Muscle of back (tissue), 11 donors: ENCODE data around the gene STYXL1. TPM values are rescaled to one million over a fixed set of nuclear protein-coding genes. Genes with fewer than 3 reads are reported as not detected.
"Not testable (repeated sequence)": the region's sequence is repeated elsewhere in the genome, so short reads cannot be mapped to it uniquely, and the experiment has no call there.

ENCODE experiments used
- DNase-seq, 3 donors: peaks; one replicate each; pipeline versions ENCODE4 v3.0.0 to v3.0.0-alpha.2; 2013
- polyA plus RNA-seq, 10 donors: library from polyadenylated mRNA; unstranded; fragments of 120-200 nt; gene quantifications; one replicate each; pipeline ENCODE4 v1.2.1, GENCODE V29; 2013; ENCODE audit not compliant: insufficient read length in 10 of 10

Gene STYXL1
- polyA plus RNA-seq, 10 donors, result 14.5 to 25.9 (median 19.0) TPM

DNA sequence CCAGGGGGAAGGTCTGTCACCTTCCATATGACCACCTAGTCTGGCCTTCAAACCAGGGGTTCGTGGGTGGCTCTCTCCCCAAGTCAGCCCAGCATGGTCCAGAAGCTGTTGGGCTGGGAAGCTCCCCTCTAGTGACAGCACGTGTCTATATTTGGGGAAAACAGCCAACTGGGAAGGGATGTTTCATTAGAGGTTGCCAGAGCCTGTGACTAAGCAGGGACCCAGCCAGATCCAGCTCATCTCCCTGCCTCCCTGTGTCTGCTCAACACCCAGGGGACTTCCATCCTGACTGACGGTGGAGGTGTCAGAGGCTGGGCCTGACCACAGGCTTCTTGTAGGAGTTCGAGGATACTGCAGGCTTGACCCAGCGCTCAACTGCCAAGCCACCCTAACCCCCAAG, 10.5 kb downstream of the STYXL1 start:
- peak; percentile 30 to 59 (median 45) for DNase-seq

DNA sequence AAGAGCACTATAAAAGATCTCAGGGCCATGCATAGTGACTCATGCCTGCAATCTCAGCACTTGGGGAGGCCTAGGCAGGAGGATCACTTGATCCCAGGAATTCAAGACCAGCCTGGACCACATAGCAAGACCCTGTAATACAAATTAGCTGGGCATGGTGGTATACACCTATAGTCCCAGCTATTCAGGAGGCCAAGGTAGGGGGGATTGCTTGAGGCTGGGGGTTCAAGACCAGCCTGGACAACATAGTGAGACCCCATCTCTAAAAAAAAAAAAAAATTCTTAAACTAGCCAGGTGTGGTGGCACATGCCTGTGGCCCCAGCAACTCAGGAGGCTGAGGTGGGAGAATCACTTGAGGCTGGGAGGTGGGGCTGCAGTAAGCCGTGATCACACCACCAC, 15.8 kb downstream of the STYXL1 start:
- no peak for DNase-seq

DNA sequence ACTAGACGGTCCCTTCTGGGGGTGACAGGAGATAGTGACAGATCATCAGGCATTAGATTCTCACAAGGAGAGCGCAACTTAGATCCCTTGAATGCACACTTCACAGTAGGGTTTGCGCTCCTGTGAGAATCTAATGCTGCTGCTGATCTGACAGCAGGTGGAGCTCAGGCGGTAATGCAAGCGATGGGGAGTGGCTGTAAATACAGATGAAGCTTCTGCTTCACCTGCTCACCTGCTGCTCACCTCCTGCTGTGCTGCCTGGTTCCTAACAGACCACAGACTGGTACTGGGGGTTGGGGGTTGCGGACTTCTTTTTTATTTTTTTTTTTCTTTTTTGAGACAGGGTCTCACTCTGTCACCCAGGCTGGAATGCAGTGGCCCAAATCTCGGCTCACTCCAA, 18.1 kb downstream of the STYXL1 start:
- DNase-seq, result not testable (repeated sequence)

DNA sequence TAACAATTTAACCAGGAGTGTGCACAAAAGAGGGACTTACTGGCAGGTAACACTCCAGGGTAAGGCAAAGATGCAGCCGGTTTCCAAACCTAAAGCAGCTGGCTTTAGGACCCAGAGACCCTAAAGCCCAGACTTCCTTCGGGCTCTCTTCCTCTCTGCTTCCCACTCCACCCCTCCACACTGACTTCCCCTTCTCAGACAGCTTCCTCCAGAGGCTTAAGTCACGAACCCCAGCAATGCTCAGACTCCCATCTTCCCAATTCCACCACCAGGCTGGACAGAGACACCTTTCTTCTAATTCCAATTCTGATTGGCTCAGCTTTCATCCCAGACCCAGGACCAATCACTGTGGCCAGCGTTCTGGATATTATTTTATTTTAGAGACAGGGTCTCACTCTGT, 24.8 kb downstream of the STYXL1 start:
- peak in 1 of 3 donors; percentile 32 for DNase-seq

DNA sequence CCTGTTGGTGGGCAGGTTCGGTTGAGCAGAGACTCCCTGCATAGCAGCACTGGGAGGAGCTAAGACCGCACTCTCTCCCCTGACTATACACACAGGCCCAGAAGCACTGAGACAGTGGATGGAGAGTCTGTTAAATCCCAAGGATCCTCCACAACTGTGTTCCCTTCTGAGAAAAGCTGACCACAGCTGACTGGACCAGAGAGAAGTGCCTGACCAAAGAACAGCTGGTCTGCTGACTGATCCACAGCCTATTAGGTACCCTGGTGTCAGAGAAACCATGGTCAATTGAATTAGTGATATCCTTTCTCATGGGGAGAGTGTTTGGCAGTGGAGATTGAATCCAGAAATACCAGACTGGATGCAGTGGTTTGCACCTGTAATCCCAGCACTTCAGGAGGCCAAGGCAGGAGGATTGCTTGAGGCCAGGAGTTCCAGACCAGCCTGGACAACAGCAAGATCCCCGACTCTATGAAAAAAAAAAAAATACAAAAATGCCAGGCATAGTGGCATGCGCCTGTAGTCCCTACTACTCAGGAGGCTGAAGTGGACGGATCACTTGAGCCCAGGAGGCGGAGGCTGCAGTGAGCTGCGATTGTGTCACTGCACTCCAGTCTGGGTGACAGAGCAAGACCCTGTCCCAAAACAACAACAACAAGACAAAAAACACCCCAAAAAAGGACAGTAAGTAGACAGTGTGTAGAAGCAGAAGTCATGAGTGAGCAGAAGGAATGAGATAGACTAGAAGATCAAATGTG, 25.6 kb downstream of the STYXL1 start:
- no peak for DNase-seq

DNA sequence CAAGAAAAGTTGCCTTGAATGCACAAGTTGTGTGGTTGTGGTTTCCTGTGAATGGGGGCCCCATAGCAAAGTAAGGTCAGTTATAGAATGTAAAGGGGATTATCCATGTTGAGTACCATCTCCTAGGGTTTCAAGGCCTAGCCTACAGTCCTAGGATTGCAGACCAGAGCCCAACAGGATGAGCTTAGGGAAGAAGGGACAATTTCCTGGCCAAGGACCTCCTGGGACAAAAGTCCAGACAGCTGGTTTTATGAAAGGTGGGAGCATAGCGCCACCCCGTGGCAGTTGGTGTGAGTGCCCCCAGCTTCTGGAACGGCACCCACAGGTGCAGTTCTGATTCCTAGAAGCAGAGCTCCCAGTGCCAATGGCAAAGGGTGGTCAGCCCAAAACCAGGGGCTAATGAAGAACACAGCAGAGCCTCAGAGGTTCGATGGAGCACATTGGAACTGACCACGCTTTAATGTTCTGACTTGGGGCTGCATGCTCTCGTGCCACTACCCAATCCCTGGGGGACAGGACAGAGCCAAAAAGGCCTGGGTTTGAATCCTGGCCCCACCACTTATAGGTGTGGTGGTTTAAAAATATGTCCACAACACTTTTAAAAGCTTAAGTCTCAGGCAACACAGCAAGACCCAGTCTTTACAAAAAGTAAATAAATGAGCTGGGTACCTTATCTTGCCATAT, 27.6 kb downstream of the STYXL1 start:
- DNase-seq, result peak; percentile 66 to 84 (median 81)

DNA sequence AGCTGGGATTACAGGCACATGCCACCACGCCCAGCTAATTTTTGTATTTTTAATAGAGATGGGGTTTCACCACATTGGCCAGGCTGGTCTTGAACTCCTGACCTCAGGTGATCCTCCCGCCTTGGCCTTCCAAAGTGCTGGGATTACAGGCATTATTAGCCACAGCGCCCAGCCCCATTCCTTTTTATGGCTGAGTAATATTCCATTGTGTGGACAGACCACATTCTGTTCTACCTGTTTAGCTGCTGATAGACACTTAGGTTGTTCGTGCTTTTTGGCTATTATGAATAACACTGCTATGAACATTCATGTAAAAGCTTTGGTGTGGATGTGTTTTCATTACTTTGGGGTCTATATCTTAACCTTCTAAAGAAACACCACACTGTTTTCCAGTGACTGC, 29.3 kb downstream of the STYXL1 start:
- DNase-seq, result not testable (repeated sequence)

DNA sequence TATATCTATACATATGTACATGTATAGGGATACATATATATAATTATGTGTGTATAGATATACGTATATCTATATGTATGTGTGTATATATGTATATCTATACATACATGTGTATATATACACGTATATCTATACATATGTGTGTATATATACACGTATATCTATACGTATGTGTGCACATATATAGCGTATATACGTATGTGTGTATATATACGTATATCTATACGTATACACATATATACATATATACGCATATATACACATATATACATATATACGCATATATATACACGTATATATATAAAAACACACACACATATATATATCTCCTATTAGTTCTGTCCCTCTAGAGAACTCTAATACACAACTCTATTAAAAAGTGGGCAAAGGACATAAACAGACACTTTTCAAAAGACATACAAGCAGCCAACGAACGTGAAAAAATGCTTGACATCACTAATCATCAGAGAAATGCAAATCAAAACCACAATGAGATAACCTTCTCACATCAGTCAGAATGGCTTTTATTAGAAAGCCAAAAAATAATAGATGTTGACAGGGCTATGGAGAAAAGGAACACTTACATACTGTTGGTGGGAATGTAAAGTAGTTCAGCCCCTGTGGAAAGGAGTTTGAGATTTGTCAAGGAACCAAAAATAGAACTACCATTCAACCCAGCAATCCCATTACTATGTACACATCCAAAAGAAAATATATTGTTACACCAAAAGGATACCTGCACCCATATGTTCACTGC, 31.4 kb downstream of the STYXL1 start:
- DNase-seq, result no peak

DNA sequence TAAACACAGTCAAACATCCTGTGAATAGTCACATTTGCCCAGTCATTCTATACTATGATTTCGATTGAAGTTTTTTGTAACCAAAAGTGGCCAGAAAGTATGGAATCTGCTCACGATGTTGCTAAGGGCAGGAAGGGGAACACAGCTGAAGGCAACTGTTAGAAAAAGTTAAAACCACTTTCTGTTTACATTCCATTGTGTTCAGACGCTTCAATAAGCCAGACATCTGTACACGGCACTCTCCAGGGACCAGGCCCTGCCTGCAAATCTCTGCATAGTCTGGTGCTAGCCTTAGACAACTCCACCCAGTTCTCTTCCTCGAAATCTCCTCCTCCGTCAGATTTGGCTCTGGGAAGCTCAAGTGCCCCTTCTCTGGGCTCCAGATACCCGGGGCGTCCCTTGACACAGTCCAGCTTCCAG, 36.3 kb downstream of the STYXL1 start:
- DNase-seq, result peak; percentile 65 to 92 (median 79)

DNA sequence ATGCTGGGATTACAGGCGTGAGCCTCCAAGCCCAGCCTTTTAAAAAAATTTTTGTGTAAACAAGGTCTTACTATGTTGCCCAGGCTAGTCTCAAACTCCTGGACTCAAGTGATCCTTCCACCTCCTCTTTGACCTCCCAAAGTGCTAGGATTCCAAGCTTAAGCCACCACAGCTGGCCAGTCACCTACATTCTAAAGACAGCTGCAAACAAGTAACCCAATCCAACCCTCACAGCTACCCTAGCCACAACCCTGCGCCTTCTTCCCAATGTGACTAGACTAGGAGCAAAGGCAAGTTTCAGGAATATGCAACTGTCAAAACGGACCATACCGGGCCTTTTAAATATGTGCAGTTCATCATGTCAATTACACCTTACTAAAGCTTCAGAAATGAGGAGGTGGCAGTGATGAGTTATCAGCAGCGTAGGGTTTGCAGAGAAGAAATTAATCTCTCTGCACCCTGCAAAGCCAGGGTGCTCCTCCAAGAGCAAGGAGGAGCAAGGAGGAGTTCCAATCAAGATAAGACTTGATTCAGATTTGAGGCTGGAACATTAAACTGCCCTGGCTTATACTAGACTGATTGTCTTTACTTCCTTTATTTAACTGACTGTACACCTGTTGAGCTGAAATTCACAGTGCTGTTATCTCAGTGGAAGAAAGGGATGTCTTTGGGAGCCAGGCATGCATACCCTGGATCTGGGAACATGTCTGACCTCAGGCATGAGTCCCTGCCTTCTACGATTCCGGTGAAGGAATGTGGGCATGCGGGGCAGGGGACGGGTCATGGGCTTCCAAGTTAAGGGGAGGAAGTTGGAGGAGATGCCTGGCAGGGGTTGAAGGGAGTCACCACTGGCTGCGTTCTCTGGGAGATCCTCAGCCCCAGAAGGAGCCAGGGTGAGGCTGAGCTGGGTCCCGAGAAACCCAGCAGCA, 37.9 kb downstream of the STYXL1 start:
- DNase-seq, result no peak

DNA sequence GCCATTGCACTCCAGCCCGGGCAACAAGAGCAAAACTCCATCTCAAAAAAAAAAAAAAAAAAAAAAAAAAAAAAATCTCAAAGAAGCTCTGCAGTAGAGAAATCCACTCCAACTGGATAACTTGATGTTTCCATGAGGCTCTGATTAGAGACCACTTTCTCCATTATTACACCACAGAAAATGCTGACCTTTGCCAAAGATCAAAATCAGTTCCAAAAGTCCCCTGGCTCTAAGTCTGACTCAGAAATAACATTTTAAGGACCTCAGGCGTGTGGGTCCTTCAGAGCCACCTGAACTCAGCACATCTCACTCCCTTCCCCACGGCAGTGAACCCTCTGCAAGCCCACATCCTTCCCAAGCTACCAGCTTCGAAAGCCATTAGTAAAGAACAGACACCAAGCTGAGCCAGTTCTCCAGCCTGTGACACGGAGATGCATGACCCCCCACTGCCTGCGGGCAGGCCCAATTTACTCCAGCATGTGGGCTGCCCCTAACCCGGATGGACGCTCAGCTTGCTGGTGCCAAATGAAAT, 39.6 kb downstream of the STYXL1 start:
- no peak for DNase-seq

DNA sequence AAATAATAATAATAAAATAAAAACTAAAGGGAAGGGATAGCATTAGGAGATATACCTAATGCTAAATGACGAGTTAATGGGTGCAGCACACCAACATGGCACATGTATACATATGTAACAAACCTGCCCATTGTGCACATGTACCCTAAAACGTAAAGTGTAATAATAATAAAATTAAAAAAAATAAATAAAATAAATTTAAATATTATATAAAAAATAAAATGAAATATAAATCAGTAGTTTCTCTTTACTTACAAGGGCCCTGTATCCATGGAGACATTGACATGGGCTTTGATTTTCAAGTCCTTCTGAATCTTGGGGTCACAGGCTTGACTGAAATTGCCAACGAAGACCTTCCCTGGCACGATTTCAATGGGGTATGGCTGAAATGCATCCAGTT, 42.8 kb downstream of the STYXL1 start:
- DNase-seq, result not testable (repeated sequence)

DNA sequence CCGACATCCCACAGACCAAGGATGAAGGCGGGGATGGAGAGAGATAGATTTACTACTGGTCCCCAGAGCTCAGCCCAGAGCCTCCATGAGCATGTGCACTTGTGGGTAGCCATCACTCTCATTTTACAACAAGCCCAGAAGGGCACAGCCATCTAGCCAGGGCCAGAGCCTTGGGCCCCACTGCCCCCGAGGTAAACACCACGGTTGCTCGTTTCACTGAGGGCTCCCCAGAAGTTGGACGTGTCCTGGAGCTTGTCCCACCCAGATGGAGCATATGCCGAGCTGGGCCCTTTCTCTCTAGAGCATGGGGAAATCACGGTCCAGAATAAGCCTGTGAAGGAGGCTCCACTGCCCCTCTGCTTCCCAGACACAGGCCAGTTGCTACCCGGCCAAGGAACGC, 44.4 kb downstream of the STYXL1 start:
- DNase-seq, result no peak

DNA sequence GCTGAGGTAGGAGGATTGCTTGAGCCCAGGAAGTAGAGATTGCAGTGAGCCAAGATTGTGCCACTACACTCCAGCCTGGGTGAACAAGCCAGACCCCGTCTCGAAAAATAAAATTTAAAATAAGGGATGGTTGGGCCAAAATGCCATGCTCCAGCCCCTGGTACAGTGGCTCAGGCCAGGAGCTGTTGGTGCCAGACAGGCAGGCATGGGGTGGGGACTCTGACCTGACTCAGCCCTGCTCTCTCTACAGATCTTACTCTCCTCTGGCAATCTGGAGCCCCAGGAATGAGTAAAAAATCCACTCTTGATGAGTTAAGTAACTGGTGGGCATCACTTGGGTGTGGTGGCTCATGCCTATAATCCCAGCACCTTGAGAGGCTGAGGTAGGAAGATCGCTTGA, 45.0 kb downstream of the STYXL1 start:
- DNase-seq, result no peak

DNA sequence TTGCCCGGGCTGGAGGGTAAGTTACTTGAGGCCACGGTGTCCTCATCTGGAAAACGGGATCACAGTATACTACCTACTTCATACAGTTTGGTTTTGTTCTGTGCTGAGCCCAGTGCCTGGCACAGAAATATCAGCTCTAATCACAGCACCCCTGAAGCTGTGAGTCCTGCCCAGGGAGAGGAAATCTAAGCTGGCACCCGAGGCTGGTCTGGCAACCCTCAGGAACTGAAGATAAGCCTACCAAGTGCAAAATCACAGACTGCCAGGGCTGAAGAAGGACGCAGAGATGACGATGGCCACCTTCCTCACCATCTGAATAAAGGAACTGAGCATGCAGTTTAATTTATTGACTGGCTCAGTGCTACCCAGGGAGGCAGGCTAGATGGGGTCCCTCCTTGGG, 45.7 kb downstream of the STYXL1 start:
- DNase-seq, result no peak

DNA sequence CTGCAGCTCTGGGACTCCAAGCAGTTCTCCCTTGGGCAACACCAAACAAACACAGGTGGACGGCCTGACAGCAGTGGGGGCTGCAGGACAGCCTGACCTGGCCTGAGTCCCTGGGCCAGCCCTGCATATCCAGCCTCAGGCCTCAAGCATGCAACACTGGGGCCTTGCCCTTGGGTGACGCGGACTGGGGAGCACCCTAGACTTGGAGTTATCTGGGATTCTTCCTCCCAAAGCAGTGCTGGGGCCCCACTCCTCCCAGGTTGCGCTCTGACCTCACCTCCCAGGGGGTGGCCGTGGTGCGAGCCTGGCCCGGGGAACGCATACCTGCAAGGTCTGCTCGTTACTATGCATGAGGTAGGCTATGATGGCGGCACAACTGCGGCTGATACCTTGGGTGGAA, 47.2 kb downstream of the STYXL1 start:
- peak in 1 of 3 donors; percentile 2 for DNase-seq

DNA sequence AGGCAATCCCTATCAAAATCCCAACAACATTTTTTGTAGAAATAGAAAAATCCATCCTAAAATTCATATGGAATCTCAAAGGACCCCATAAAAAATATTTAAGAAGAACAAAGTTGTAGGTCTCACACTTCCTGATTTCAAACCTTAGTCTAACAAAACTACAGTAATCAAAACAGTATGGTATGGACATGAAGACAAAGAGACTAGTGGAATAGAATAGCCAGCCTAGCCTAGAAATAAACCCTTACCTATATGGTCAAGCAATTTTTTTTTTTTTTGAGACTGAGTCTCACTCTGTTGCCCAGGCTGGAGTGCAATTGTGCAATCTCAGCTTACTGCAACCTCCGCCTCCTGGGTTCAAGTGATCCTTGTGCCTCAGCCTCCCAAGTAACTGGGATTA, 49.8 kb downstream of the STYXL1 start:
- DNase-seq, result no peak

DNA sequence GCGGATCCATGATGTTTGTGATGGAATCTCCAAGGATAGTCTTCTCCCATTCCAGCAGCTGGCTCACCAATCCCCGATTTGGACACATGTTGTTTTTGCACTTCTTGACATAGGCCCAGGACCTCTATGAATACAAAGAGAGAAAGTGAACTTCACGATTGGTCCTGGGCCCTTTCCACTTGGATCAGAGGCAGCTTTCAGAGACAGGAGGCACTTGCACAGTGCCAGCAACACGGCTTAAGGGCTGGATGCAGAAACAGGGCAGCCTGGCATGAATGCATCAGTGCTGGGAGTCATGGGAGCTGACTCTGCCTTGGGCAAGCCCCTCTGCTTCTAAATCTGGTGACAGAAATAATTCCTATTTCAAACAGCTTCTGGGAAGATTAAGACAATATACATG, 51.3 kb downstream of the STYXL1 start:
- DNase-seq, result peak in 1 of 3 donors; percentile 2

DNA sequence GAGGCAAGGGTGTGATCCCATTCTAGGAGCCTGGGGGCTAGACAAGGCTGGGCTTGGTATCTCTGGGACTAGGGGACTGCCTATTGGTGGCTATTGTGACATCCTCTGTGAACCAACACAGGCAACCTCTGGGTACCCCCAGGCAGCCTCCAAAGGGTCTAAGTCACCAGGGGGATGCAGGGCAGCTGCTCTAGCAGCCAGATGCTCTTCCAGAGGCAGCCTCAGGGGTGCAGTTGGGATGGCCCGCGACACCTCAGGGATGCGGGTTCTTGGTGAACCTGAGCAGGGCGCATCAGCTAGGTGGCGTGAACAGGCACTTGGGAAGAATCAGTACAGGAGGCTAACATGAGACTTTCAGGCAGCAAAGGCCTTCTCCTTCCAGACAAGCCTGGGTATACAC, 51.8 kb downstream of the STYXL1 start:
- peak in 1 of 3 donors; percentile 1 for DNase-seq

DNA sequence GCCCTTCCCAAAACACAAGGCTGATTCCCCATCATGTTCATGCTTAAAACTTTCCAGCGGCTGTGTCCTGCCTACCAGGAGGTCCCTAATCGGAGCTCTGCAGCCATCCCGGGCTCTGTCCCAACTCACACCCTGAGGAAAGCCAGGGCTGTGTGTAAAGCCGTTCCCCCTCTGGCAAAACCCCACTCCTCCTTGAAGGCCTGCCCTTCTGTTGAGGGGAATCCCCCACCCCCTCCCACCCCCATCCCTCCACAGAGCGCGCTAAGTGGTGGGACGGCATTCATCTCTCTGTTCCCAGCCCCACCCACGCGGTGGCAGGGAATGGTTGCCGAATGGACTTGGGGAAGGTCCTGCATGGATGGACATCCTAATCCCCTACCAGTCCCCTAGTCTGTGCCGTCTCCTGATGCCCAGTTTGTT, 52.7 kb downstream of the STYXL1 start:
- no peak for DNase-seq

DNA sequence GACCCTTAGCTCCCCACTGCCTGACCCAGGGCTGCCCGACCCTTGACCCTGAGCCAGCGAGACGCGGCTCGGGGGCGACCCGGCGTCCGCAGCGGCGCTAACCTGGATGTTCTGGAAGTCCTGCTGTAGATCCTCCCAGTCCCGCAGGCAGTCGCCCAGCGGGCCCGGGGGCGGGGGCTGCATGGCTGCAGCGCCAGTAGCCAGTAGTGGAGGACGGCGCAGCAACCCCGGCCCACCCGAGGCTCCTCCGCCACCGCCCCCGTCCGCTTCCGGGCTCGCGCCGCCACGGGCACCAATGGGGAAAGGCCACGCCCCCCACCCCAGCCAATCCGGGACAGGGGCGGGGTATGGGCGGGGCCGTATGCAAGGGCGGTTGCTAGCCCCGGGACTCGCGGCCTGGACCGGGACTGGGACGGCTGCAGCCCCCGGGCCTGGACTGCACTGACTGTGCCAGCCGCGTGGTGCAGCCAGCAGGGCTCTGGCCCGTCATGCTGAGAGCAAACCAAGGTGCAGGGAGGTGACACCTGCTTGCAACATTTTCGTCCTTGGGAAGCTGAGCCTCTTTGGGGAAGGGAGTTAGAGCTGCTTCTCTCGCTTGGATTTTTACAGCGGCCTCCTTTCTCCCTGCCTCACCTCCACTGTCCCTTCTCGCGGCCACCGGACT, 53.3 kb downstream of the STYXL1 start, which contains the start of gene TMEM120A:
Gene TMEM120A, minus strand, starts transcription at position 208 of the 664 bp plus-strand sequence. Its CDS starts 25 bp downstream, at position 183.
- DNase-seq, result peak; percentile 94 to 97 (median 94)
